ENCODE results near the gene WDR11. TPM values are rescaled to one million over a fixed set of nuclear protein-coding genes. Genes with fewer than 3 reads are reported as not detected.

WDR11 gene, protein sequence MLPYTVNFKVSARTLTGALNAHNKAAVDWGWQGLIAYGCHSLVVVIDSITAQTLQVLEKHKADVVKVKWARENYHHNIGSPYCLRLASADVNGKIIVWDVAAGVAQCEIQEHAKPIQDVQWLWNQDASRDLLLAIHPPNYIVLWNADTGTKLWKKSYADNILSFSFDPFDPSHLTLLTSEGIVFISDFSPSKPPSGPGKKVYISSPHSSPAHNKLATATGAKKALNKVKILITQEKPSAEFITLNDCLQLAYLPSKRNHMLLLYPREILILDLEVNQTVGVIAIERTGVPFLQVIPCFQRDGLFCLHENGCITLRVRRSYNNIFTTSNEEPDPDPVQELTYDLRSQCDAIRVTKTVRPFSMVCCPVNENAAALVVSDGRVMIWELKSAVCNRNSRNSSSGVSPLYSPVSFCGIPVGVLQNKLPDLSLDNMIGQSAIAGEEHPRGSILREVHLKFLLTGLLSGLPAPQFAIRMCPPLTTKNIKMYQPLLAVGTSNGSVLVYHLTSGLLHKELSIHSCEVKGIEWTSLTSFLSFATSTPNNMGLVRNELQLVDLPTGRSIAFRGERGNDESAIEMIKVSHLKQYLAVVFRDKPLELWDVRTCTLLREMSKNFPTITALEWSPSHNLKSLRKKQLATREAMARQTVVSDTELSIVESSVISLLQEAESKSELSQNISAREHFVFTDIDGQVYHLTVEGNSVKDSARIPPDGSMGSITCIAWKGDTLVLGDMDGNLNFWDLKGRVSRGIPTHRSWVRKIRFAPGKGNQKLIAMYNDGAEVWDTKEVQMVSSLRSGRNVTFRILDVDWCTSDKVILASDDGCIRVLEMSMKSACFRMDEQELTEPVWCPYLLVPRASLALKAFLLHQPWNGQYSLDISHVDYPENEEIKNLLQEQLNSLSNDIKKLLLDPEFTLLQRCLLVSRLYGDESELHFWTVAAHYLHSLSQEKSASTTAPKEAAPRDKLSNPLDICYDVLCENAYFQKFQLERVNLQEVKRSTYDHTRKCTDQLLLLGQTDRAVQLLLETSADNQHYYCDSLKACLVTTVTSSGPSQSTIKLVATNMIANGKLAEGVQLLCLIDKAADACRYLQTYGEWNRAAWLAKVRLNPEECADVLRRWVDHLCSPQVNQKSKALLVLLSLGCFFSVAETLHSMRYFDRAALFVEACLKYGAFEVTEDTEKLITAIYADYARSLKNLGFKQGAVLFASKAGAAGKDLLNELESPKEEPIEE
- total RNA-seq, result 76.4 and 81.0 TPM in 2 replicates

DNA sequence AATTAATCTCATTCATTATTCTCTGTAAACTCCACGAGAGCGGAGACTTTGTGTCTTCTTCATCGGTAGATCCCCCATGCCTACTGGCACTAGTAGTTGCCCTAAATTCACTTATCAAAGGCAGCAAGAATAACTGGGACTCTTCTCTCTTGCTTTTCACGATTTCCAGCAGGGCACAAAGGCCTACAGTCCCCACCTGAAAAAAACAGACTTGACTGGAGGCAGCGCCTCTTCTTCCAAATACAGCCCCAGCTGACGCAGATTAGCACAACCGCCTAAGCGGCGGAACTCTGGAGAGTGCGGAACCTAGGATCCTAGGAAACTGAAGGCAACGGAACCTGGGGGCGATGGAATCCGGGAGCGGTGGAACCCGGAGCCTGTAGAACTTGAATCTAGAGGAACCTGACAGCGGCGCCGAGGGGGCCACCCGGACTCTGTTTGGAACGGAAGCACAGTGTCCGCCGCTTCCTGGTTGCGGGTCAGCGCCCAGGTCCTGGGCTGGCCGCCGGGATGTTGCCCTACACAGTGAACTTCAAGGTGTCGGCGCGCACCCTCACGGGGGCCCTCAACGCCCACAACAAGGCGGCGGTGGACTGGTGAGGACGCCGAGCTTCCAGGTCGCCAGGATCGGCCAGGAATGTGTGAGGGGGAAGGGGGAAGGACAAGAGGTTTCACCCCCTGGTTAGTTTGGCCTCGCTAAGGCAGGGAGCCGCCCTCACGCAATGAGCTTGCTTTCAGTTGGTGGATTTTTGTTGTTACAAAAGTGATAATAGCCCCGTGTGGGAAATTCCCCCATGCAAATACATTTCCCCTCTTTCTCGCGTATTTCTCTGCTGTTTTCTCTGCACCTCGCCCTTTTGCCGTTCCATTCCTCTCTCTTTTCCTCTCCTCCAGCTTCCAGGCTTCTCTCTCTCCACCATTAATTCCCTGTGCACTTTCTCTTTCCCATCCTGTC lies at the start of gene WDR11:
Gene WDR11 (plus strand): TSS at position 452 of the 955 bp plus-strand sequence. CDS start 59 bp downstream, at position 511.

Measured in vein endothelial cell (primary cell).